Measurements from ENCODE around the gene RPS3. TPM values are rescaled to one million over a fixed set of nuclear protein-coding genes. Genes with fewer than 3 reads are reported as not detected.
A peak's percentile ranks its signal among the peaks of the same experiment; 100 is the strongest.

Gene RPS3
- total RNA-seq, 1 experiment from 2014 or later: 4,109 TPM

DNA sequence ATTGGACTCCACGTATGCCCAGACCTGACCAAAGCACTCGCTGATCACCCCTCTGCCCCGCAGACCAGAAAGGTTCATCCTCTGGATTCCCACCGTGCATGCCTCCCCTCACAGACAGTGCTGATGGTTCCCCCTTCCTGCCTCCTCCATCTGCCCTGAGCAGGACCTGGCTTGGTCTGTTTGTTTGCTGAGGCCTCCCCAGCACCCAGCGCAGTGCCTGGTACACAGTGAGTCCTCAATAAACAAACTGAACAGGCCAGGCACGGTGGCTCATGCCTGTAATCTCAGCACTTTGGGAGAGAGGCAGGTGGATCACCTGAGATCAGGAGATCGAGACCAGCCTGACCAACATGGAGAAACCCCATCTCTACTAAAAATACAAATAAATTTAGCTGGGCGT is 23.7 kb upstream of the RPS3 start:
- H4K20me1 ChIP-seq (ENCODE audit: insufficient read depth): no peaks in the 10 kb centered on the region
- no peak overlapping the region for H3K9ac ChIP-seq (ENCODE audit: low read length)
- TF ChIP-seq ZFX (IDR thresholded peaks at IDR 0.05) (no peak), YY1 (IDR thresholded peaks at IDR 0.05; ENCODE audit: extremely low read depth, insufficient replicate concordance, low read depth, low read length) (no peak), JUND (IDR thresholded peaks at IDR 0.05) (no peak), RAD21 (IDR thresholded peaks at IDR 0.05; ENCODE audit: low read depth) (no peak)
- TF ChIP-seq, protein P1, sequence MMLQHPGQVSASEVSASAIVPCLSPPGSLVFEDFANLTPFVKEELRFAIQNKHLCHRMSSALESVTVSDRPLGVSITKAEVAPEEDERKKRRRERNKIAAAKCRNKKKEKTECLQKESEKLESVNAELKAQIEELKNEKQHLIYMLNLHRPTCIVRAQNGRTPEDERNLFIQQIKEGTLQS (IDR thresholded peaks at IDR 0.05): no peak
- TF ChIP-seq, protein P2, sequence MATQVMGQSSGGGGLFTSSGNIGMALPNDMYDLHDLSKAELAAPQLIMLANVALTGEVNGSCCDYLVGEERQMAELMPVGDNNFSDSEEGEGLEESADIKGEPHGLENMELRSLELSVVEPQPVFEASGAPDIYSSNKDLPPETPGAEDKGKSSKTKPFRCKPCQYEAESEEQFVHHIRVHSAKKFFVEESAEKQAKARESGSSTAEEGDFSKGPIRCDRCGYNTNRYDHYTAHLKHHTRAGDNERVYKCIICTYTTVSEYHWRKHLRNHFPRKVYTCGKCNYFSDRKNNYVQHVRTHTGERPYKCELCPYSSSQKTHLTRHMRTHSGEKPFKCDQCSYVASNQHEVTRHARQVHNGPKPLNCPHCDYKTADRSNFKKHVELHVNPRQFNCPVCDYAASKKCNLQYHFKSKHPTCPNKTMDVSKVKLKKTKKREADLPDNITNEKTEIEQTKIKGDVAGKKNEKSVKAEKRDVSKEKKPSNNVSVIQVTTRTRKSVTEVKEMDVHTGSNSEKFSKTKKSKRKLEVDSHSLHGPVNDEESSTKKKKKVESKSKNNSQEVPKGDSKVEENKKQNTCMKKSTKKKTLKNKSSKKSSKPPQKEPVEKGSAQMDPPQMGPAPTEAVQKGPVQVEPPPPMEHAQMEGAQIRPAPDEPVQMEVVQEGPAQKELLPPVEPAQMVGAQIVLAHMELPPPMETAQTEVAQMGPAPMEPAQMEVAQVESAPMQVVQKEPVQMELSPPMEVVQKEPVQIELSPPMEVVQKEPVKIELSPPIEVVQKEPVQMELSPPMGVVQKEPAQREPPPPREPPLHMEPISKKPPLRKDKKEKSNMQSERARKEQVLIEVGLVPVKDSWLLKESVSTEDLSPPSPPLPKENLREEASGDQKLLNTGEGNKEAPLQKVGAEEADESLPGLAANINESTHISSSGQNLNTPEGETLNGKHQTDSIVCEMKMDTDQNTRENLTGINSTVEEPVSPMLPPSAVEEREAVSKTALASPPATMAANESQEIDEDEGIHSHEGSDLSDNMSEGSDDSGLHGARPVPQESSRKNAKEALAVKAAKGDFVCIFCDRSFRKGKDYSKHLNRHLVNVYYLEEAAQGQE (IDR thresholded peaks at IDR 0.05; ENCODE audit: low read depth): no peak
- DNase-seq (ENCODE audit: low read depth, low spot score) (no peak), ATAC-seq (no peak)
- no peak overlapping the region for H3K4me3 ChIP-seq (replicated peaks in 1 of 2; ENCODE audit: low read depth in 1 of 2, low read length in 2 of 2)
- no peak overlapping the region for H3K27ac ChIP-seq (ENCODE audit: low read depth, low read length)
- no peaks in the 10 kb centered on the region for H3K79me2 ChIP-seq (ENCODE audit: insufficient read depth, low read length)
- H3K9me2 ChIP-seq (ENCODE audit: insufficient read depth): no peaks in the 10 kb centered on the region
- no peak overlapping the region for H3K4me2 ChIP-seq (ENCODE audit: low read length)
- CTCF ChIA-PET: interaction anchor here (0.8 to 1.4 kb wide), 2 partner anchors 12 to 35 kb away, joined by 3 to 4 read pairs; no protein-coding TSS in a partner anchor
- no peaks in the 10 kb centered on the region for H3K9me3 ChIP-seq (ENCODE audit: control insufficient read depth in 1 of 2, insufficient read depth in 1 of 2, low read depth in 1 of 2, low read length in 2 of 2)
- intact Hi-C loops (cut with micrococcal nuclease): no loop called here
- no TSS peak for BruUV-seq (replicated peaks)
- no peaks in the 10 kb centered on the region for H3K27me3 ChIP-seq (ENCODE audit: insufficient read depth, low read length)
- POLR2A ChIA-PET: no interaction called here
- H2AFZ ChIP-seq (ENCODE audit: low read depth, low read length, poor library complexity, severe bottlenecking): no peak overlapping the region
- H3K4me1 ChIP-seq (ENCODE audit: control insufficient read depth in 1 of 2, insufficient read depth in 2 of 2, low read length in 2 of 2): peaks cover 16 to 21% of the 10 kb centered on the region in 2 experiments
- RAD21 ChIA-PET (ENCODE audit: low non-redundant PET in 1 of 2, low total read pairs in 2 of 2, uncharacterized antibody in 2 of 2, unreplicated experiment in 2 of 2): no interaction called here
- no peaks in the 10 kb centered on the region for H3K36me3 ChIP-seq (ENCODE audit: control insufficient read depth in 1 of 2, insufficient read depth in 2 of 2, low read length in 2 of 2)

DNA sequence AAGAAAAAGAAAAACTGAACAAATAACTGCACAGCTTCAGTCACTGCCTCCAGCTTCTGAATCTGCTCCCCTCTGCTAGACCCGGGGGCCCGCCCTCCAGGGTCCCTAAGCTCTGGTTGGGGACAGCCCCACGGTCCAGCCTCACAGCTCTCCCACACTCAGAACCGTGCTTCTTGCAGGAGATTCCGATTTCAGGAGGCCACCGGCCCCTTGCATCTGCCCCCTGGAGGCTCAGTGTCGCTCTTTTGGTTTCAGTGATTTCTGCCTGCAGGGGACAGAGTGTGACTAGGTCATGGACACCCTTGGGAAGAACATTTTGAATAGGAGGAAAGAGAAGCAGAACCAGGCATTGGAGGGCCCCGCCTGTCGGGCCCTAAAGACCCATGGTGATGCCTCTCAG is 23.1 kb upstream of the RPS3 start:
- no TSS peak for BruUV-seq (replicated peaks)
- H3K27me3 ChIP-seq (ENCODE audit: insufficient read depth, low read length): no peaks in the 10 kb centered on the region
- no peak overlapping the region for H3K4me3 ChIP-seq (replicated peaks in 1 of 2; ENCODE audit: low read depth in 1 of 2, low read length in 2 of 2)
- no peak overlapping the region for H3K27ac ChIP-seq (ENCODE audit: low read depth, low read length)
- peak overlapping the region; percentile 26 for H2AFZ ChIP-seq (ENCODE audit: low read depth, low read length, poor library complexity, severe bottlenecking)
- TF ChIP-seq, protein P3, sequence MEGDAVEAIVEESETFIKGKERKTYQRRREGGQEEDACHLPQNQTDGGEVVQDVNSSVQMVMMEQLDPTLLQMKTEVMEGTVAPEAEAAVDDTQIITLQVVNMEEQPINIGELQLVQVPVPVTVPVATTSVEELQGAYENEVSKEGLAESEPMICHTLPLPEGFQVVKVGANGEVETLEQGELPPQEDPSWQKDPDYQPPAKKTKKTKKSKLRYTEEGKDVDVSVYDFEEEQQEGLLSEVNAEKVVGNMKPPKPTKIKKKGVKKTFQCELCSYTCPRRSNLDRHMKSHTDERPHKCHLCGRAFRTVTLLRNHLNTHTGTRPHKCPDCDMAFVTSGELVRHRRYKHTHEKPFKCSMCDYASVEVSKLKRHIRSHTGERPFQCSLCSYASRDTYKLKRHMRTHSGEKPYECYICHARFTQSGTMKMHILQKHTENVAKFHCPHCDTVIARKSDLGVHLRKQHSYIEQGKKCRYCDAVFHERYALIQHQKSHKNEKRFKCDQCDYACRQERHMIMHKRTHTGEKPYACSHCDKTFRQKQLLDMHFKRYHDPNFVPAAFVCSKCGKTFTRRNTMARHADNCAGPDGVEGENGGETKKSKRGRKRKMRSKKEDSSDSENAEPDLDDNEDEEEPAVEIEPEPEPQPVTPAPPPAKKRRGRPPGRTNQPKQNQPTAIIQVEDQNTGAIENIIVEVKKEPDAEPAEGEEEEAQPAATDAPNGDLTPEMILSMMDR (IDR thresholded peaks at IDR 0.05 in 2 of 3, conservative IDR thresholded peaks at IDR 0.05 in 1 of 3; ENCODE audit: borderline replicate concordance in 1 of 3, insufficient read depth in 1 of 3, low read depth in 2 of 3, low read length in 2 of 3): peak; percentile 41 to 53 (median 43); a peak in 5 of 6 replicates
- peak; percentile 43 for TF ChIP-seq RAD21 (IDR thresholded peaks at IDR 0.05; ENCODE audit: low read depth)
- no peak for TF ChIP-seq ELF1 (IDR thresholded peaks at IDR 0.05; ENCODE audit: borderline replicate concordance, low read depth)
- no peaks in the 10 kb centered on the region for H3K9me2 ChIP-seq (ENCODE audit: insufficient read depth)
- H3K36me3 ChIP-seq (ENCODE audit: control insufficient read depth in 1 of 2, insufficient read depth in 2 of 2, low read length in 2 of 2): no peaks in the 10 kb centered on the region
- RAD21 ChIA-PET (ENCODE audit: low non-redundant PET in 1 of 2, low total read pairs in 2 of 2, uncharacterized antibody in 2 of 2, unreplicated experiment in 2 of 2): no interaction called here
- H3K4me1 ChIP-seq (ENCODE audit: control insufficient read depth in 1 of 2, insufficient read depth in 2 of 2, low read length in 2 of 2): peaks cover 17 to 27% of the 10 kb centered on the region in 2 experiments
- H3K9ac ChIP-seq (ENCODE audit: low read length): no peak overlapping the region
- ATAC-seq (peak; percentile 66), DNase-seq (ENCODE audit: low read depth, low spot score) (no peak)
- POLR2A ChIA-PET: no interaction called here
- intact Hi-C loops (cut with micrococcal nuclease): no loop called here
- no peaks in the 10 kb centered on the region for H3K9me3 ChIP-seq (ENCODE audit: control insufficient read depth in 1 of 2, insufficient read depth in 1 of 2, low read depth in 1 of 2, low read length in 2 of 2)
- CTCF ChIA-PET: interaction anchor here (0.8 to 1.4 kb wide), 2 partner anchors 12 to 36 kb away, joined by 3 to 4 read pairs; no protein-coding TSS in a partner anchor
- H3K4me2 ChIP-seq (ENCODE audit: low read length): no peak overlapping the region
- no peaks in the 10 kb centered on the region for H4K20me1 ChIP-seq (ENCODE audit: insufficient read depth)
- H3K79me2 ChIP-seq (ENCODE audit: insufficient read depth, low read length): no peaks in the 10 kb centered on the region
